ENCODE results near the gene SPEG.

SPEG gene

DNA sequence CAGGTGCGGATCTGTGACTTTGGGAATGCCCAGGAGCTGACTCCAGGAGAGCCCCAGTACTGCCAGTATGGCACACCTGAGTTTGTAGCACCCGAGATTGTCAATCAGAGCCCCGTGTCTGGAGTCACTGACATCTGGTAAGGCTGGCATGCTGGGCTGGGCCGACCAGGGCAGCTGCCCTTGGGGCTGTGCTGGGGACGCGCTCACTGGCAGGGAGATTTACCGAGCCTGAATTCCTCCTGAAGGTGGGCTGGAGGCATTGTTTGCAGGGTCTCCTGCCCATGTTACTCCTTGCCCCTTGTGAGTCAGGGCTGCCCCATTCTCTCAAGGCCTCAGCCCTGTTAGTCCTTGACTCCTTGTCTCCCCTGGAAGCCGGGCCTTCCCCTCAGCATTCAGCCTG is 45.4 kb downstream of the SPEG start:
- TF ChIP-seq SPI1 (IDR thresholded peaks at IDR 0.05; ENCODE audit: low read depth, low read length), result no peak
- no peak for TF ChIP-seq POU2F2 (IDR thresholded peaks at IDR 0.05; ENCODE audit: low read depth, low read length)
- DNase-seq (ENCODE audit: insufficient read length, low spot score) (no peak), FAIRE-seq (no peak)

DNA sequence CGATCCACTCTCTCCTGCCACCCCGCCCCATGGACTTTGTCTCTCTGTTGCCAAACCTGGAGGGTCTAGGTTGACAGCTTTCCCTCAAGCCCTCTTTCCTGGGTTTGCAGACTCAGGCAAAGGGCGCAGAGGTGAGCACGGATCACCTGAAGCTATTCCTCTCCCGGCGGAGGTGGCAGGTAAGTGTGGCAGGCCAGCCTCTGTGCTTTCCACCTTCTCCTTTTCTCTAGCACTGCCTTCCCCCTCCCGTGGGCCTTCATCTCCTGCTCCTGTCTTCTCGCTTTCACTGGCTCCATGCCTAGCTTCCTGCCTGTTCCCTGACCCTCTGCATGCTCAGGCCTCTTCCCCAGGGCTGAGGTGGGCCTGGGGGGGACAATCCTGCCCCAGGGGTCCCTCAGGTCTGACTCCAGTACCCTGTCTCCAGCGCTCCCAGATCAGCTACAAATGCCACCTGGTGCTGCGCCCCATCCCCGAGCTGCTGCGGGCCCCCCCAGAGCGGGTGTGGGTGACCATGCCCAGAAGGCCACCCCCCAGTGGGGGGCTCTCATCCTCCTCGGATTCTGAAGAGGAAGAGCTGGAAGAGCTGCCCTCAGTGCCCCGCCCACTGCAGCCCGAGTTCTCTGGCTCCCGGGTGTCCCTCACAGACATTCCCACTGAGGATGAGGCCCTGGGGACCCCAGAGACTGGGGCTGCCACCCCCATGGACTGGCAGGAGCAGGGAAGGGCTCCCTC is 48.2 kb downstream of the SPEG start:
- no peak for FAIRE-seq
- DNase-seq (ENCODE audit: insufficient read length, low spot score), result no peak
- no peak for TF ChIP-seq POU2F2 (IDR thresholded peaks at IDR 0.05; ENCODE audit: low read depth, low read length)
- TF ChIP-seq PAX5 (IDR thresholded peaks at IDR 0.05; ENCODE audit: insufficient read depth, low read length, severe bottlenecking), result no peak
- TF ChIP-seq SPI1 (IDR thresholded peaks at IDR 0.05; ENCODE audit: low read depth, low read length), result no peak
- TF ChIP-seq POLR2AphosphoS5 (IDR thresholded peaks at IDR 0.05; ENCODE audit: low read depth, low read length), result no peak
- TF ChIP-seq TAF1 (IDR thresholded peaks at IDR 0.05; ENCODE audit: low read depth, low read length), result no peak
- no peak for TF ChIP-seq POLR2A (IDR thresholded peaks at IDR 0.05; ENCODE audit: low read depth, low read length)

DNA sequence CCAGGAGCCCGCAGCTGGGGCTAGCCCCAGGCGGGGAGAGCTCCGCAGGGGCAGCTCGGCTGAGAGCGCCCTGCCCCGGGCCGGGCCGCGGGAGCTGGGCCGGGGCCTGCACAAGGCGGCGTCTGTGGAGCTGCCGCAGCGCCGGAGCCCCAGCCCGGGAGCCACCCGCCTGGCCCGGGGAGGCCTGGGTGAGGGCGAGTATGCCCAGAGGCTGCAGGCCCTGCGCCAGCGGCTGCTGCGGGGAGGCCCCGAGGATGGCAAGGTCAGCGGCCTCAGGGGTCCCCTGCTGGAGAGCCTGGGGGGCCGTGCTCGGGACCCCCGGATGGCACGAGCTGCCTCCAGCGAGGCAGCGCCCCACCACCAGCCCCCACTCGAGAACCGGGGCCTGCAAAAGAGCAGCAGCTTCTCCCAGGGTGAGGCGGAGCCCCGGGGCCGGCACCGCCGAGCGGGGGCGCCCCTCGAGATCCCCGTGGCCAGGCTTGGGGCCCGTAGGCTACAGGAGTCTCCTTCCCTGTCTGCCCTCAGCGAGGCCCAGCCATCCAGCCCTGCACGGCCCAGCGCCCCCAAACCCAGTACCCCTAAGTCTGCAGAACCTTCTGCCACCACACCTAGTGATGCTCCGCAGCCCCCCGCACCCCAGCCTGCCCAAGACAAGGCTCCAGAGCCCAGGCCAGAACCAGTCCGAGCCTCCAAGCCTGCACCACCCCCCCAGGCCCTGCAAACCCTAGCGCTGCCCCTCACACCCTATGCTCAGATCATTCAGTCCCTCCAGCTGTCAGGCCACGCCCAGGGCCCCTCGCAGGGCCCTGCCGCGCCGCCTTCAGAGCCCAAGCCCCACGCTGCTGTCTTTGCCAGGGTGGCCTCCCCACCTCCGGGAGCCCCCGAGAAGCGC is 49.1 kb downstream of the SPEG start:
- TF ChIP-seq TAF1 (IDR thresholded peaks at IDR 0.05; ENCODE audit: low read depth, low read length), result no peak
- TF ChIP-seq POLR2A (IDR thresholded peaks at IDR 0.05; ENCODE audit: low read depth, low read length), result no peak
- TF ChIP-seq PAX5 (IDR thresholded peaks at IDR 0.05; ENCODE audit: insufficient read depth, low read length, severe bottlenecking), result no peak
- TF ChIP-seq POU2F2 (IDR thresholded peaks at IDR 0.05; ENCODE audit: low read depth, low read length), result no peak
- no peak for TF ChIP-seq POLR2AphosphoS5 (IDR thresholded peaks at IDR 0.05; ENCODE audit: low read depth, low read length)
- no peak for TF ChIP-seq SPI1 (IDR thresholded peaks at IDR 0.05; ENCODE audit: low read depth, low read length)
- no peak for FAIRE-seq
- no peak for DNase-seq (ENCODE audit: insufficient read length, low spot score)

DNA sequence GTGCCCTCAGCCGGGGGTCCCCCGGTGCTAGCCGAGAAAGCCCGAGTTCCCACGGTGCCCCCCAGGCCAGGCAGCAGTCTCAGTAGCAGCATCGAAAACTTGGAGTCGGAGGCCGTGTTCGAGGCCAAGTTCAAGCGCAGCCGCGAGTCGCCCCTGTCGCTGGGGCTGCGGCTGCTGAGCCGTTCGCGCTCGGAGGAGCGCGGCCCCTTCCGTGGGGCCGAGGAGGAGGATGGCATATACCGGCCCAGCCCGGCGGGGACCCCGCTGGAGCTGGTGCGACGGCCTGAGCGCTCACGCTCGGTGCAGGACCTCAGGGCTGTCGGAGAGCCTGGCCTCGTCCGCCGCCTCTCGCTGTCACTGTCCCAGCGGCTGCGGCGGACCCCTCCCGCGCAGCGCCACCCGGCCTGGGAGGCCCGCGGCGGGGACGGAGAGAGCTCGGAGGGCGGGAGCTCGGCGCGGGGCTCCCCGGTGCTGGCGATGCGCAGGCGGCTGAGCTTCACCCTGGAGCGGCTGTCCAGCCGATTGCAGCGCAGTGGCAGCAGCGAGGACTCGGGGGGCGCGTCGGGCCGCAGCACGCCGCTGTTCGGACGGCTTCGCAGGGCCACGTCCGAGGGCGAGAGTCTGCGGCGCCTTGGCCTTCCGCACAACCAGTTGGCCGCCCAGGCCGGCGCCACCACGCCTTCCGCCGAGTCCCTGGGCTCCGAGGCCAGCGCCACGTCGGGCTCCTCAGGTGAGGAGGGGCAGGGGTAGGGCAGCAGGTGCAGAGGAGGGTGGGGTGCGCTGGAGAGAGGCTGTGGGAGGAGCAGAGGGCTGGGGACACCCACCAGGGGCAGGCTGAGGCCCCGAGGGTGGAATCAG is 49.9 kb downstream of the SPEG start:
- DNase-seq (ENCODE audit: insufficient read length, low spot score) (no peak), FAIRE-seq (no peak)
- TF ChIP-seq TAF1 (IDR thresholded peaks at IDR 0.05; ENCODE audit: low read depth, low read length), result no peak

DNA sequence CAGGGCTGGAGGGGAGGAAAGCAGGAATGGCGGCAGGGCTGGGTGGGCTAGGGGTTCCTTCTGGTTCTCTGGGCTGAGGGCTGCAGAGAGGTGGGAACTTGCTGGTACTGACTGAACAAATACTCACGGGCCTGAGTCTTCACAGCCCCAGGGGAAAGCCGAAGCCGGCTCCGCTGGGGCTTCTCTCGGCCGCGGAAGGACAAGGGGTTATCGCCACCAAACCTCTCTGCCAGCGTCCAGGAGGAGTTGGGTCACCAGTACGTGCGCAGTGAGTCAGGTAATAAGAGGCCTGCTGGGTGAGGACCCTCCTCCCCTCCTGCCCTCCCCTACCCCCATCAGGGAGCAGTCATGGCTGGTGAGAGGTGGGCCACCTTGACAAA is 50.5 kb downstream of the SPEG start:
- TF ChIP-seq SPI1 (IDR thresholded peaks at IDR 0.05; ENCODE audit: low read depth, low read length), result no peak
- TF ChIP-seq POLR2AphosphoS5 (IDR thresholded peaks at IDR 0.05; ENCODE audit: low read depth, low read length), result no peak
- no peak for TF ChIP-seq POU2F2 (IDR thresholded peaks at IDR 0.05; ENCODE audit: low read depth, low read length)
- TF ChIP-seq POLR2A (IDR thresholded peaks at IDR 0.05; ENCODE audit: low read depth, low read length), result no peak
- no peak for TF ChIP-seq TAF1 (IDR thresholded peaks at IDR 0.05; ENCODE audit: low read depth, low read length)
- no peak for TF ChIP-seq PAX5 (IDR thresholded peaks at IDR 0.05; ENCODE audit: insufficient read depth, low read length, severe bottlenecking)
- DNase-seq (ENCODE audit: insufficient read length, low spot score) (no peak), FAIRE-seq (no peak)

DNA sequence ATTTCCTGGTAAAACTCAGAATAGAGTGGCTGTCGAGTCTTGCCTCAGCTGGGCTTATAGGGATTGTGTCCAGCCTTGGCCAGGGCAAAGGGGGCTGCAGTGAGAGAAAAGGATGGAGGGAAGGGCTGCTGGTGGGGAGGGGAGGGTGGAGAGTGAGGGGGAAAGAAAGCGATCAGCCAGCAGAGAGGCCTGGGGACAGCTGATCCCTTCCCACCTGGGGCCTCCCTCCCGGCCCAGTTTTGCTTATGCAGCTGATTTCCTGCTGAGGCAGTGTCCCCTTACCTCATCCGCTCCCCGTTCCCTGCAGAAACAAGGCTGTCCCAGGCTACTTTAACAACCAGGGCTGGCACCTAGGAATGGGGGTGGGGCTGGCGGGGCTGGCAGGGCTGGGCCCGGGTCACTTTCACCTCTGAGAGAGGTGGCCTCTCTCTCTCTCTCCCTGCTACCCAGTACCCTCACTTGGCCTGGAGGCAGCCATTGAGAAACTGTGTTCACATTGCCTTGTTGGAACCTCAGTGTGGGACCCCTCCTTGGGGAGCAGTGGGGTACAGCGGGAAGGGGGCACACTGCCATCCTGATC is 51.8 kb downstream of the SPEG start:
- DNase-seq (ENCODE audit: insufficient read length, low spot score), result no peak
- no peak for TF ChIP-seq TAF1 (IDR thresholded peaks at IDR 0.05; ENCODE audit: low read depth, low read length)
- TF ChIP-seq POU2F2 (IDR thresholded peaks at IDR 0.05; ENCODE audit: low read depth, low read length), result no peak
- no peak for FAIRE-seq

DNA sequence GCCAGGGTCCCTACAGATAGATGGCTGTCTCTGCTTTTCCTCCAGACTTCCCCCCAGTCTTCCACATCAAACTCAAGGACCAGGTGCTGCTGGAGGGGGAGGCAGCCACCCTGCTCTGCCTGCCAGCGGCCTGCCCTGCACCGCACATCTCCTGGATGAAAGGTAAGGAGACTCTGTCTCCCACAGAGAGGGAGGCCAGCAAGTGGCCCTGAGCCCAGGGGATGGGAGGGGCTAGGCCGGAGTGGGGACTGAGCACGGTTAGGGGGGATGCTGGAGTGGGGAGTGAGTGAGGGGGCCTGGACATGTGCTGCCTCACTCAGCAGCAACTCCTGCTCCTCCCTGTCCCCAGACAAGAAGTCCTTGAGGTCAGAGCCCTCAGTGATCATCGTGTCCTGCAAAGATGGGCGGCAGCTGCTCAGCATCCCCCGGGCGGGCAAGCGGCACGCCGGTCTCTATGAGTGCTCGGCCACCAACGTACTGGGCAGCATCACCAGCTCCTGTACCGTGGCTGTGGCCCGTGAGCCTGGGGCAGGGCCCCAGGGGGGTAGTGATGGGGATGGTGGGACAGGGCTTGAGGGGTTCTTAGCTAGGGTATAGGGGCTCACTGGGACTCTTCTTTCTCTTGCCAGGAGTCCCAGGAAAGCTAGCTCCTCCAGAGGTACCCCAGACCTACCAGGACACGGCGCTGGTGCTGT is 53.7 kb downstream of the SPEG start:
- TF ChIP-seq TAF1 (IDR thresholded peaks at IDR 0.05; ENCODE audit: low read depth, low read length), result no peak
- no peak for TF ChIP-seq POU2F2 (IDR thresholded peaks at IDR 0.05; ENCODE audit: low read depth, low read length)
- TF ChIP-seq PAX5 (IDR thresholded peaks at IDR 0.05; ENCODE audit: insufficient read depth, low read length, severe bottlenecking), result no peak
- no peak for TF ChIP-seq POLR2A (IDR thresholded peaks at IDR 0.05; ENCODE audit: low read depth, low read length)
- TF ChIP-seq SPI1 (IDR thresholded peaks at IDR 0.05; ENCODE audit: low read depth, low read length), result no peak
- TF ChIP-seq POLR2AphosphoS5 (IDR thresholded peaks at IDR 0.05; ENCODE audit: low read depth, low read length), result no peak
- no peak for DNase-seq (ENCODE audit: insufficient read length, low spot score)
- no peak for FAIRE-seq

DNA sequence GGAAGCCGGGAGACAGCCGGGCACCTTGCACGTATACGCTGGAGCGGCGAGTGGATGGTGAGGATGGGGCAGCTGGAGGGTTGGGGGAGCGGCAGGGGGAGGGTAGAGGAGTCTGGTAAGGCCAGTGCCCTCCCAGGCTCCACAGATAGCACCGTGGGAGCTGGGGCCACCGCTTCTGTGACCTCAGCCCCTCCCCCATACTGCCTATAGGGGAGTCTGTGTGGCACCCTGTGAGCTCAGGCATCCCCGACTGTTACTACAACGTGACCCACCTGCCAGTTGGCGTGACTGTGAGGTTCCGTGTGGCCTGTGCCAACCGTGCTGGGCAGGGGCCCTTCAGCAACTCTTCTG is 54.2 kb downstream of the SPEG start:
- TF ChIP-seq POLR2A (IDR thresholded peaks at IDR 0.05; ENCODE audit: low read depth, low read length), result no peak
- TF ChIP-seq PAX5 (IDR thresholded peaks at IDR 0.05; ENCODE audit: insufficient read depth, low read length, severe bottlenecking), result no peak
- no peak for TF ChIP-seq TAF1 (IDR thresholded peaks at IDR 0.05; ENCODE audit: low read depth, low read length)
- TF ChIP-seq POU2F2 (IDR thresholded peaks at IDR 0.05; ENCODE audit: low read depth, low read length), result no peak
- no peak for TF ChIP-seq POLR2AphosphoS5 (IDR thresholded peaks at IDR 0.05; ENCODE audit: low read depth, low read length)
- no peak for FAIRE-seq
- DNase-seq (ENCODE audit: insufficient read length, low spot score), result no peak

DNA sequence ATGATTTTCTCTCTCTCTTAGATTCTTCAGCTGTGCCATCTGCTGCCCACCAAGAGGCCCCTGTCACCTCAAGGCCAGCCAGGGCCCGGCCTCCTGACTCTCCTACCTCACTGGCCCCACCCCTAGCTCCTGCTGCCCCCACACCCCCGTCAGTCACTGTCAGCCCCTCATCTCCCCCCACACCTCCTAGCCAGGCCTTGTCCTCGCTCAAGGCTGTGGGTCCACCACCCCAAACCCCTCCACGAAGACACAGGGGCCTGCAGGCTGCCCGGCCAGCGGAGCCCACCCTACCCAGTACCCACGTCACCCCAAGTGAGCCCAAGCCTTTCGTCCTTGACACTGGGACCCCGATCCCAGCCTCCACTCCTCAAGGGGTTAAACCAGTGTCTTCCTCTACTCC is 54.7 kb downstream of the SPEG start:
- DNase-seq (ENCODE audit: insufficient read length, low spot score) (no peak), FAIRE-seq (no peak)
- TF ChIP-seq POLR2A (IDR thresholded peaks at IDR 0.05; ENCODE audit: low read depth, low read length), result no peak
- no peak for TF ChIP-seq SPI1 (IDR thresholded peaks at IDR 0.05; ENCODE audit: low read depth, low read length)
- no peak for TF ChIP-seq PAX5 (IDR thresholded peaks at IDR 0.05; ENCODE audit: insufficient read depth, low read length, severe bottlenecking)
- TF ChIP-seq POU2F2 (IDR thresholded peaks at IDR 0.05; ENCODE audit: low read depth, low read length), result no peak
- no peak for TF ChIP-seq POLR2AphosphoS5 (IDR thresholded peaks at IDR 0.05; ENCODE audit: low read depth, low read length)
